PC-3 (cell line): ENCODE measurements around the gene ZNHIT1. TPM values are rescaled to one million over a fixed set of nuclear protein-coding genes. Genes with fewer than 3 reads are reported as not detected.

Experiments used
- ATAC-seq: fragments of 200-7000 bp; cut with Tn5 transposase; 2 replicates; pipeline ENCODE4 v1.9.1; 2020; ENCODE audit warnings: mild to moderate bottlenecking, moderate library complexity
- BruUV-seq: library from RNA; stranded (reverse); fragments of 400-500 nt; replicated peaks from 2 replicates; lab custom pipeline; 2021; lab: Mats Ljungman, UMichigan
- CTCF ChIA-PET: fragments of 300-600 bp; sonication (Branson Sonifier 250); formaldehyde crosslinking; loops from one replicate; lab custom pipeline; 2022; ENCODE audit warnings: antibody characterized with exemption; lab: Charles Lee
- POLR2A ChIA-PET: fragments of 300-600 bp; sonication (Branson Sonifier 250); formaldehyde crosslinking; loops from one replicate; lab custom pipeline; 2022; ENCODE audit warnings: antibody characterized with exemption; ENCODE audit not compliant: unreplicated experiment; lab: Charles Lee
- DNase-seq: peaks from one replicate; pipeline ENCODE4 v3.0.0-alpha.2; 2015
- H2AFZ ChIP-seq: fragments of 300-600 bp; sonication (generic); 2 replicates; pipeline ENCODE4 v1.6.0; 2016; ENCODE audit warnings: antibody characterized with exemption, low read length
- H3F3A ChIP-seq: fragments of 300-600 bp; sonication (generic); one replicate; pipeline ENCODE4 v1.6.0; 2017; ENCODE audit warnings: antibody characterized with exemption, low read length, control low read depth, mild to moderate bottlenecking; ENCODE audit not compliant: unreplicated experiment
- H3K27ac ChIP-seq: fragments of 300-600 bp; sonication (generic); 2 replicates; pipeline ENCODE4 v1.5.1; 2016; ENCODE audit warnings: mild to moderate bottlenecking, low read length
- H3K27me3 ChIP-seq: fragments of 300-600 bp; sonication (generic); 2 replicates; pipeline ENCODE4 v1.6.1; 2016; ENCODE audit warnings: low read length, mixed read lengths
- H3K36me3 ChIP-seq: fragments of 300-600 bp; sonication (generic); 2 replicates; pipeline ENCODE4 v1.6.1; 2016; ENCODE audit warnings: low read depth, mixed run types, low read length, mixed read lengths
- H3K4me1 ChIP-seq: fragments of 300-600 bp; sonication (generic); 2 replicates; pipeline ENCODE4 v1.5.1; 2016; ENCODE audit warnings: low read length; ENCODE audit not compliant: insufficient read depth
- H3K4me2 ChIP-seq: fragments of 300-600 bp; sonication (generic); 2 replicates; pipeline ENCODE4 v1.6.0; 2016; ENCODE audit warnings: low read length
- H3K4me3 ChIP-seq: fragments of 300-600 bp; sonication (generic); 2 replicates; pipeline ENCODE4 v1.5.1; 2016; ENCODE audit warnings: mild to moderate bottlenecking, low read length, mixed read lengths
- H3K79me2 ChIP-seq: fragments of 300-600 bp; sonication (generic); 2 replicates; pipeline ENCODE4 v1.6.1; 2017; ENCODE audit warnings: low read length, mixed read lengths
- H3K9ac ChIP-seq: fragments of 300-600 bp; sonication (generic); 2 replicates; pipeline ENCODE4 v1.6.0; 2016; ENCODE audit warnings: mild to moderate bottlenecking, low read length
- H3K9me2 ChIP-seq: fragments of 300-600 bp; sonication (generic); replicated peaks from 2 replicates; pipeline ENCODE4 v1.6.1; 2016; ENCODE audit warnings: mixed run types, low read length, mixed read lengths
- H3K9me3 ChIP-seq: fragments of 300-600 bp; sonication (generic); 2 replicates; pipeline ENCODE4 v1.6.1; 2016; ENCODE audit warnings: low read length, mixed read lengths
- H4K20me1 ChIP-seq: fragments of 300-600 bp; sonication (generic); 2 replicates; pipeline ENCODE4 v1.6.1; 2016; ENCODE audit warnings: low read length, mixed read lengths
- EZH2 ChIP-seq: fragments of 300-600 bp; sonication (generic); IDR thresholded peaks from one replicate; pipeline ENCODE4 v1.6.1; 2017; ENCODE audit warnings: antibody characterized with exemption, mild to moderate bottlenecking, low read length; ENCODE audit not compliant: unreplicated experiment
- EZH2phosphoT487 ChIP-seq: fragments of 300-600 bp; sonication (generic); IDR thresholded peaks from 2 replicates; pipeline ENCODE4 v1.6.1; 2018; ENCODE audit warnings: mild to moderate bottlenecking, antibody characterized with exemption, low read length, borderline replicate concordance
- intact Hi-C: fragments of 100-400 bp; cut with micrococcal nuclease; formaldehyde crosslinking; loops from 2 replicates; pipeline ENCODE4 v1.9.0; 2023
- total RNA-seq: library from RNA; depleted of rRNA; stranded (reverse); fragments of >200 nt; gene quantifications from 2 replicates; pipeline ENCODE4 v1.2.3, GENCODE V29; 2014
- TF ChIP-seq, protein P1 (sequence below): fragments of 300-600 bp; sonication (generic); conservative IDR thresholded peaks from 2 replicates; pipeline ENCODE4 v1.5.1; 2017; ENCODE audit warnings: antibody characterized with exemption, low read depth, mild to moderate bottlenecking, low read length

ZNHIT1 gene
- total RNA-seq, 1 experiment from 2014 or later: 188 TPM

DNA sequence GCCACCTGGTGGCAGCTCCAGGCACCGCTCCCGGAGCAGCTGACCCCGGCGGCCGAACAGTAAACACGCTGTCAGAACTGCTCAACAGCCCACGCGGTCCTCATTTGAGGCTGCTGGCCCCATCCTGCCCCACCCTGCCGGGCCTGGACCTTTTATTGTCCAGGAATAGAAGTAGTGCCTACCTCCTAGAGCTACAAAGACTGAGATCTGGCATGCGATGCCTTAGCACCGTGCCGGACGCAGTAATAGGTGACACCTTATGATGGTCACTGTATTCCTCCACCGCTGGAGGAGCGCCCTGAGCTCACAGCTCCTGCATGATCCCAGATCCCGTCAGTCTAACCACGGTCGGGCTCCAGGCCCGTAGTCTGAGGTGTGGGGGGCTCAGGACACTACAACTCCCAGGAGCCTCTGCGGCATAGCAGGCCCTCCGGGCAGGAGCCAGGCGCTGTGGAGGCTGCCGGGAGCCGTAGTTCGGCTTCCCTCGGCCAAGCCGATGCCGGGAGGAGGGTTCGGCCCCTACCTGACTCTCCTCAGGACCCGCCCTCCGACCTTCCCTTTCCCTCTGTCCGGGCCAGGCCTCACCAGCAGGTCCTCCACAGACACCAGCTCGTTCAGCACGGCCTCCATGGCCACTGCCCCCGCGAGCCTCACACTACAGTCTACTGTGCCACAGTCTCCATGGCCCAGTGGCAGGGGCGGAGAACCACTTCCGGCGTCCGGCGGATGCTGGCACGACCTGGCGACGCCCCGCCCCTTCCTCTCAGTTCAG is 26.6 kb downstream of the ZNHIT1 start, which contains the start of gene FIS1:
Gene FIS1 (minus strand): TSS at position 707 of the 772 bp plus-strand sequence. CDS start 77 bp downstream, at position 630.
- Histone ChIP-seq H3K4me3 (peak within 1 kb of the TSS; percentile 97), H3K9me2 (no peaks in the 10 kb centered on the region), H4K20me1 (no peaks in the 10 kb centered on the region), H3K9me3 (no peaks in the 10 kb centered on the region), H3K27me3 (no peaks in the 10 kb centered on the region), H2AFZ (peak within 1 kb of the TSS; percentile 93), H3K79me2 (peaks cover 39% of the 10 kb centered on the region), H3K4me1 (peaks cover 13% of the 10 kb centered on the region), H3K4me2 (peak within 1 kb of the TSS; percentile 100), H3F3A (no peaks in the 10 kb centered on the region), H3K9ac (peak within 1 kb of the TSS; percentile 94), H3K36me3 (no peaks in the 10 kb centered on the region), H3K27ac (peak within 1 kb of the TSS; percentile 78)
- CTCF ChIA-PET: interaction anchor here (0.5 to 1.4 kb wide), 6 partner anchors 11 to 102 kb away, joined by 3 to 10 read pairs (median 4); partner anchors contain the start of gene ZNHIT1
- ATAC-seq (peak; percentile 94), DNase-seq (peak; percentile 86)
- BruUV-seq: TSS peak; percentile 50
- intact Hi-C loops: loop anchor here (1.0 kb wide), 2 partner anchors 26 to 39 kb away; partner anchors contain the start of gene ZNHIT1
- no peak for TF ChIP-seq EZH2
- TF ChIP-seq, protein P1, sequence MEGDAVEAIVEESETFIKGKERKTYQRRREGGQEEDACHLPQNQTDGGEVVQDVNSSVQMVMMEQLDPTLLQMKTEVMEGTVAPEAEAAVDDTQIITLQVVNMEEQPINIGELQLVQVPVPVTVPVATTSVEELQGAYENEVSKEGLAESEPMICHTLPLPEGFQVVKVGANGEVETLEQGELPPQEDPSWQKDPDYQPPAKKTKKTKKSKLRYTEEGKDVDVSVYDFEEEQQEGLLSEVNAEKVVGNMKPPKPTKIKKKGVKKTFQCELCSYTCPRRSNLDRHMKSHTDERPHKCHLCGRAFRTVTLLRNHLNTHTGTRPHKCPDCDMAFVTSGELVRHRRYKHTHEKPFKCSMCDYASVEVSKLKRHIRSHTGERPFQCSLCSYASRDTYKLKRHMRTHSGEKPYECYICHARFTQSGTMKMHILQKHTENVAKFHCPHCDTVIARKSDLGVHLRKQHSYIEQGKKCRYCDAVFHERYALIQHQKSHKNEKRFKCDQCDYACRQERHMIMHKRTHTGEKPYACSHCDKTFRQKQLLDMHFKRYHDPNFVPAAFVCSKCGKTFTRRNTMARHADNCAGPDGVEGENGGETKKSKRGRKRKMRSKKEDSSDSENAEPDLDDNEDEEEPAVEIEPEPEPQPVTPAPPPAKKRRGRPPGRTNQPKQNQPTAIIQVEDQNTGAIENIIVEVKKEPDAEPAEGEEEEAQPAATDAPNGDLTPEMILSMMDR: peak; percentile 90
- POLR2A ChIA-PET: interaction anchor here (0.6 to 1.3 kb wide), 2 partner anchors 27 to 353 kb away, joined by 3 to 7 read pairs; partner anchors contain the start of genes PLOD3 and ZNHIT1

DNA sequence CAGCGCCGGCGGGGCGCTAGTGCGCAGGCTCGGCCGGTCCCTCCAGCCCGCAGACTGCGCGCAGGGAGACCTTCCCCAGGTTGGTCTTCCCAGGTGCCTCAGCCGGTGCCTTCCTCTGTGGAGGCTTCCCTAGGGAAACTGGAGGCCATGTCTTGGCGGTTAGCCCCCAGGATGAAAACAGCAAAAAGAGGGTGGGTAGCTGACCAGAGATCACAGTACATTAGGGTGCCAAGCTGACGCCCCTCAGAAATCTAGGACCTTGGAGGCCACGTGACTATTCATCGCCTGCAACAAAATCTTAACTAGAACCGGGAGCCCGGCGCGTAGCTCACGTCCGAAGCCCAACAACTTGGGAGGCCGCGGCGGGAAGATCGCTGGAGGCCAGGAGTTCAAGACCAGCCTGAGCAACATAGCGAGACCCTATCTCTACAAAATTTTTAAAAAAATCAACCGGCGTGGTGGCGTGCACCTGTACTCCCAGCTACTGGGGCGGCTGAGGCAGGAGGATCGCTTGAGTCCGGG is 27.2 kb downstream of the ZNHIT1 start:
- BruUV-seq: TSS peak; percentile 81
- Histone ChIP-seq H3K9me2 (no peaks in the 10 kb centered on the region), H3K9me3 (no peaks in the 10 kb centered on the region), H3K27me3 (no peaks in the 10 kb centered on the region), H4K20me1 (no peaks in the 10 kb centered on the region), H2AFZ (peak overlapping the region; percentile 93), H3K4me1 (peaks cover 13% of the 10 kb centered on the region), H3K9ac (peak overlapping the region; percentile 94), H3K4me2 (peak overlapping the region; percentile 100), H3K27ac (peak overlapping the region; percentile 78), H3K79me2 (peaks cover 43% of the 10 kb centered on the region), H3K4me3 (peak overlapping the region; percentile 97), H3F3A (no peaks in the 10 kb centered on the region), H3K36me3 (no peaks in the 10 kb centered on the region)
- intact Hi-C loops: no loop called here
- TF ChIP-seq, protein P1: no peak
- TF ChIP-seq EZH2 (no peak), EZH2phosphoT487 (no peak)
- no peak for ATAC-seq
- ChIA-PET POLR2A (interaction anchor here (1.3 kb wide), 1 partner anchor 28 kb away, joined by 7 read pairs; the partner anchor contains the start of genes PLOD3 and ZNHIT1), CTCF (interaction anchor here (0.6 to 1.4 kb wide), 4 partner anchors 38 to 103 kb away, joined by 4 to 10 read pairs (median 4); no protein-coding TSS in a partner anchor)
- DNase-seq: no peak
